COLO668 (cell line): Measurements from ENCODE around the gene GPLD1.
"Not testable (repeated sequence)": the region's sequence is repeated elsewhere in the genome, so short reads cannot be mapped to it uniquely, and the experiment has no call there.

Source experiments
- DNase-seq: peaks from one replicate; lab custom pipeline; 2025; ENCODE audit not compliant: unreplicated experiment; lab: John Stamatoyannopoulos, UW

Gene GPLD1

DNA sequence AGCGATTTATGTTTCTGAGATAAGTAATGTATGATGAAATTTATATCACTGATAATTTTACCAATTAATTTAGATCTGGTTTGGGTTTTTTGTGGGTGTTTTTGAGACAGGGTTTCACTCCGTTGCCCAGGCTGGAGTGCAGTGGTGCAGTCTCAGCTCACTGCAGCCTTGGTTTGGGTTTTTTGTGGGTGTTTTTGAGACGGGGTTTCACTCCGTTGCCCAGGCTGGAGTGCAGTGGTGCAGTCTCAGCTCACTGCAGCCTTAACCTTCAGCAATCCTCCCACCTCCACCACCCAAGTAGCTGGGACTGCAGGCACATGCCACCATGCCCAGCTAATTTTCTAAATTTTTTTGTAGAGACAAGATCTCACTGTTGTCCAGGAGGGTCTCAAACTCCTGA is 73.6 kb downstream of the GPLD1 start:
- DNase-seq, result no peak

GRCh38 chr6:24414531-24414930 is 74.8 kb downstream of the GPLD1 start:
- not testable (repeated sequence) for DNase-seq

DNA sequence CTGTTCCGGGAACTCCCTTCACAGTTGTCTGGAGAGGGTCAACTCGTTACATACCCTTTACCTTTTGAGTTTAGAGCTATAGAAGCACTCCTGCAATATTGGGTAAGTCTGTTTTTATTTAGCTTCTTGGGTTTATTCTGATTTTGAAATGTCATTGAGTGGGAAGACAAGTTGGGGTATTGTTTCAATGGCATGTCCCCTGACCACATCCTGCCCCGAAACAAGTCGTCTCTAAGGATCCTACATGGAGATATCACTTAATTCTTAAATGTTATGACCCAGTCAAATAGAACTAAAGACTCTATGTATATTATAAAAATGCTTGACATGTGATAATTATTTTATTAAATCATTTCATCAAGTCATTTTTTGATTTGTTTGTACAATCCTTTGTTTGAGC is 77.1 kb downstream of the GPLD1 start:
- DNase-seq, result no peak

GRCh38 chr6:24410622-24411021 is 78.8 kb downstream of the GPLD1 start:
- DNase-seq, result no peak

DNA sequence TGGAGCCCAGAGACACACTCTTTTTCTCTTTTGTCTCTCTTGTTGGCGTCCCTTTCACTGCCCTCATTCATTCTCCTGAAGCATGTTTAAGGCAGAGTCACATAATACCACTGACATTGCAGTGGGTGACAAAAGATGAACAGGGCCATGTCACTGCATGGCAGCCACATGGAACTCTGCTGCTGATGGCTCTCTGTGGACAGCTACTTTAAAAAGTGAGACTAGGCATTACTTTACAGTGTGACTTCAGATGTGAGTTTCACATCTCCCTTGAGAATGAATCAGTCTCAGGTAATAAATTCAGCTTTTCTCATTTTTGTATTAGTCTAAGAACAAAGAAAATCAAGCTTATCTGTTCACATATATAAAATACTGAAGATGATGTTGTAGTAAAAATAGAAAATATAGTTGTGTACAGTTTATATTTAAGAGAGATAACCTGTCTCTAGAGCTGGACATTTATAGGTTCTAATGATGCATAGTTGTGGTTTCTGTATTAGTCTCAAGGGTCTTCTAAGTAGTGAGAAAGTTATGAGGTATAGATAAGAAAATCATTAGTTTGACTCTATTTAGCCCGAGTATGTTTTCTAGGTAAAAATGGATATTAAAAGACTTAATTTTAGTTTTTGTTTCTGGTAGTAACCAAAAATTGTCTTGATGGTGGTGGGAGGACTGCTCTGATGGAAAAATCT is 80.5 kb downstream of the GPLD1 start:
- no peak for DNase-seq

- no peak for DNase-seq
Measured at GRCh38 chr6:24405262-24405661, 84.1 kb downstream of the GPLD1 start.

DNA sequence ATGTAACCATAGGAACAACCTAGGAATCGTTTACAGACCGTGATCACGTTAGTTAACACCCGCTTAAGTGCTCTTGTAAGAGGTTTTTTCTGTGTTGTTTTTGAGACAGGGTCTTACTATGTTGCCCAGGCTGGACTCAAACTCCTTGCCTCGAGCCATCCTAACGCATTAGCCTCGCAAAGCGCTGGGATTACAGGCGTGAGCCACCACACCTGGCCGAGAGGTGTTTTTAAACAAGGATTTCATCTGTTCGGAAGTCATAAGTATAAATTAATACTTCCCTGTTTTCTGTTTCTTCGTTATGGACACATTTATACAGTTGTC is 85.9 kb downstream of the GPLD1 start:
- no peak for DNase-seq

- peak; percentile 89 for DNase-seq
Measured at GRCh38 chr6:24402697-24403500, 86.5 kb downstream of the GPLD1 start, which contains the start of gene MRS2. Gene MRS2 (plus strand): TSS chr6:24402936. CDS start chr6:24403047, 111 bp downstream.

DNA sequence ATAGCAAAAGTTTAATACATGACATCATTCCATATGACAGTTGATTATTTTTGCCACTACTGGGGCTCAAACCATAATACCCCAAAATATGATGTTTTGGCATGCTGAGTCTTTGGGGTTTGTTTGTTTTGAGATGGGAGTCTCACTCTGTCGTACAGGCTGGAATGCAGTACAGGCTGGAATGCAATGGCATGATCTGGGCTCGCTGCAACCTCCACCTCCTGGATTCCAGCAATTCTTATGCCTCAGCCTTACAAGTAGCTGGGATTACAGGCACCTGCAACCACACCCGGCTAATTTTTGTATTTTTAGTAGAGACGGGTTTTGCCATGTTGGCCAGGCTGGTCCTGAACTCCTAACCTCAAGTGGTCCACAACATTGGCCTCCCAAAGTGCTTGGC is 87.9 kb downstream of the GPLD1 start:
- DNase-seq, result no peak

DNA sequence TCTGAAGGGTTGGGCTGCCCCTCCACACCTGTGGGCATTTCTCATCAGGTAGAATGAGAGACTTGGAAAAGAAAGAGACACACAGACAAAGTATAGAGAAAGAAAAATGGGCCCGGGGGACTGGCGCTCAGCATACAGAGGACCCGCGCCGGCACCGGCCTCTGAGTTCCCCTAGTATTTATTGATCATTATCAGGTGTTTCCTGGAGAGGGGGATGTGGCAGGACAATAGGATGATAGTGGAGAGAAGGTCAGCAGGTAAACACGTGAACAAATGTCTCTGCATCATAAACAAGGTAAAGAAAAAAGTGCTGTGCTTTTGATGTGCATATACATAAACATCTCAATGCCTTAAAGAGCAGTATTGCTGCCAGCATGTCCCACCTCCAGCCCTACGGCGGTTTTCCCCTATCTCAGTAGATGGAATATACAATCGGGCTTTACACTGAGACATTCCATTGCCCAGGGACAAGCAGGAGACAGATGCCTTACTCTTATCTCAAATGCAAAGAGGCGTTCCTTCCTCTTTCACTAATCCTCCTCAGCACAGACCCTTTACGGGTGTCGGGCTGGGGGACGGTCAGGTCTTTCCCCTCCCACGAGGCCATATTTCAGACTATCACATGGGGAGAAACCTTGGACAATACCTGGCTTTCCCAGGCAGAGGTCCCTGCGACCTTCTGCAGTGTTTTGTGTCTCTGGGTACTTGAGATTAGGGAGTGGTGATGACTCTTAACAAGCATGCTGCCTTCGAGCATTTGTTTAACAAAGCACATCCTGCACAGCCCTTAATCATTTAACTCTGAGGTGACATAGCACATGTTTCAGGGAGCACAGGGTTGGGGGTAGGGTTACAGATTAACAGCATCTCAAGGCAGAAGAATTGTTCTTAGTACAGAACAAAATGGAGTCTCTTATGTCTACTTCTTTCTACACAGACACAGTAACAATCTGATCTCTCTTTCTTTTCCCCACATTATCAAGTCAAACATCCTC is 89.0 kb downstream of the GPLD1 start:
- DNase-seq, result not testable (repeated sequence)

GRCh38 chr6:24397631-24398030 is 91.7 kb downstream of the GPLD1 start:
- no peak for DNase-seq

DNA sequence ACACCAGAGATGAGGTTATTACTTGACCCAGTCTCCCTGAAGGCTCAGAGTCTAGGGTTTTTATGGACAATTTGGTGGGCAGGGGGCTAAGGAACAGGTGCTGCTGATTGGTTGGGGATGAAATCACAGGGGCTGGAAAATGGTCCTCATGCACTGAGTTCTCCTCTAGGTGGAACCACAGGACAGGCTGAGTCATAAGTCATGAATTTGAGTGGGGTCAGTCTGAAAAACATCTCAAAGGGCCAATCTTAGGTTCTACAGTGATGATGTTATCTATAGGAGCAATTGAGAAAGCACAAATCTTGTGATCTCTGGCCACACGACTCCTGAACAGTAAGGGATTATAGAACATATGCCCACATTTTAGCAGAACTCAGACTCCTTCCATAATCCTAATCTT is 92.6 kb downstream of the GPLD1 start:
- DNase-seq, result no peak

DNA sequence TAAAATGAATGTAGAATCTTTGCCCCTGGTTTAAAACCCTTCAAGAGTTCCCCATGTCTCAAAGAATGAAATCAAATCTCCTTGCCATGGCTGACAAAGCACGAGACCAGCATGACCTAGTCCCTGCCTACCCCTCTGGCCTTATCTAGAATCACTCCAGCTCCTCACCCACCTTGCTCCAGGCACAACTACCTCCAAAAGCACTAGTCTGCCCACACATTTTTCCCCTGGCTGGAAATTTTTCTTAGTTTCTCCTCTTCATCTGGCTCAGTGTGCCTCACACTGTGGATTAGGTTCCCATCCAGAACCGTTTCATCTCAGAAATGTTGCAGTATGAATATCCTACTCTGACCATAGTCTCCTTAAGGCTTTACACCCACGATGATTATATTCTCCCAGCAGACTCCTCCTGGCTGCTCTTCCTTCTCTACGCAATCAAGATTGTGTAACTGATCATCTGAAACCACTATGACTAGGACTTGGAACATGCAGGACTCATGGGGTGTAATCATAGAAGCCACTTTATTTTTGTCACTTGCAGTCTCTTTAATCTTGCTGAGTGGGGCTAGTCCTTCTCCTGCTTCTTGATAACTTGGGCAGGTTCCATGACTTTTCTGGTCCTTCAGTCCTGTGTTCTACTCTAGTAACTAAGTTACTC is 94.5 kb downstream of the GPLD1 start:
- DNase-seq, result no peak

- DNase-seq, result no peak
Measured at GRCh38 chr6:24394061-24394779, 95.2 kb downstream of the GPLD1 start.

DNA sequence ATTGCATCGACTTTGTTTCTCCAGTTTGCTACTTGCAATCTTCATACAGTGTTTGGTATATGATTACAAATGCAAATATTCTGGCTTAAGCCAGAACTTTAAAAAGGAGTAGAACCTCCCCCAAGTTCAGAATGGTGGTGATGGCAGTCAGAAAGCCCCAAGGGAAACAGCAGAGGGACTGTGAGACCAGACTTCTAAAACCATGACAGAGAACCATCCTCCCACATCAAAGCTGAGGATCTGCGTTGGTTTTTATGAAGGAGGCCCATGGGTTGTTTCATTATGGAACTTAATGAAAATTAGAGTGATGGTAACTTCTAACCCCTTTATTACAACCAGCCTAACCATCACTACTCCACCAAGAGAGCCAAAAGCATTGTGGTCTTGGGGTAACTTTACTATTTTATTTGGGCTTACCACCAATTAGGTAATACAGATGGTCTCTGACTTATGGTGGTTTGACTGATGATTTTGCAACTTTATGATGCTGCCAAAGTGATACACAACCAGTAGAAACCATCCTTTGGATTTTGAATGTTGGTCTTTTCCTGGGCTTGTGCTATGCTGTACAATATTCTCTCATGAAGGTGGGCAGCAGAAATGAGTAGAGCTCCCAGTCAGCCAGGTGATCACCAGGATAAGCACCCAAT is 97.5 kb downstream of the GPLD1 start:
- DNase-seq, result no peak

DNA sequence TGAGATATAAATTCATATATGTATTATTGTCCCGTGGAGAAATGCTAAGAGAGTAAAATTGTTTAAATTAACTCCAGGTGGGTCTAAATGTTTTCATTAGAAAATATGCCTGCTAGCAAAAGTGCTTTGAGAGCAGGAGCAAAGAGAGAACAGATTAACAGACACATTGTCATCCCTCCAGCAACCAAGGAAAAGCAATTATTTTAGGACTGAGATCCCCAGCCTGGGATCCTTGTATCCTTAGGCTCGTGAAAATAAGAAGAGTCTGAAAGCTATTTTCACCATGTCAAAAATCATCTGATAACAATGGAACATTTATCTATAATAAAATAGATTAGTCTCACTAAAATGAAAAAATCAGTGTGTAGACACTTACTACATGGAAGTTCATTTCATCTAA is 98.2 kb downstream of the GPLD1 start:
- DNase-seq, result no peak

- no peak for DNase-seq
Measured at GRCh38 chr6:24387818-24388217, 101.6 kb downstream of the GPLD1 start.

DNA sequence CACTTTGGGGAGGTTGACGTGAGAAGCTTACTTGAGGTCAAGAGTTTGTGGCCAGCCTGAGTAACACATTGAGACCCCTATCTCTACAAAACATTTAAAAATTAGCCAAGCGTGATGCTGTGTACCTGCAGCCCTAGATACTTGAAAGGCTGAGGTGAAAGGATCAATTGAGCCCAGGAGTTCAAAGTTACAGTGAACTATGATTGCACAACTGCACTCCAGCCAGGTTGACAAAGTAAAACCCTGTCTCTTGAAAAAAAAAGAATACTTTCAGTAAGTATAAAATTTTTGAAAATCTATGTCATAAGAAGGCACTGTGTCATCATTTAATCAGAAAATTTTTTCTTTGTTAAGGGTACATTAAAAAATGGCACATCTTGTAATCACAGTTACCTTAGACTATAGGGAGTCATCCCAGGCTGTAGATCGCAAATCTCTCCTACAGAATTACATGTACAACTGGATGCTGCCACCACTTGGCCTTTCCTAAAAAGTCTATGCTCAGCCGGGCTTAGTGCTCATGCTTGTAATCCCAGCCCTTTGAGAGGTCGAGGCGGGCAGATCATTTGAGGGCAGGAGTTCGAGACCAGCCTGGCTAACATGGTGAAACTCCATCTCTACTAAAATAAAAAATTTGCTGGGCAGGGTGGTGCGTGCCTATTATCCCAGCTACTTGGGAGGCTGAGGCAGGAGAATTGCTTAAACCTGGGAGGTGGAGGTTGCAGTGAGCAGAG is 103.7 kb downstream of the GPLD1 start:
- DNase-seq, result no peak
